Measurements from ENCODE around the gene CFTR.

Gene CFTR

GRCh38 chr7:117530390-117530789 lies 50.6 kb downstream of the CFTR start:
- DNase-seq (ENCODE audit: low read depth), result no peak
- H3K4me3 ChIP-seq (ENCODE audit: low read depth, low read length), result no peak overlapping the region
- TF ChIP-seq CTCF (IDR thresholded peaks at IDR 0.05; ENCODE audit: control insufficient read depth, extremely low read depth, insufficient read depth), result no peak

GRCh38 chr7:117531595-117532244 lies 51.9 kb downstream of the CFTR start:
- no peak for DNase-seq (ENCODE audit: low read depth)
- H3K4me3 ChIP-seq (ENCODE audit: low read depth, low read length), result no peak overlapping the region
- TF ChIP-seq CTCF (IDR thresholded peaks at IDR 0.05; ENCODE audit: control insufficient read depth, extremely low read depth, insufficient read depth), result no peak

- TF ChIP-seq CTCF (IDR thresholded peaks at IDR 0.05; ENCODE audit: control insufficient read depth, extremely low read depth, insufficient read depth), result no peak
Measured at GRCh38 chr7:117538053-117538452, 58.2 kb downstream of the CFTR start.

GRCh38 chr7:117544061-117544460 lies 64.2 kb downstream of the CFTR start:
- no peak for DNase-seq (ENCODE audit: low read depth)
- H3K4me3 ChIP-seq (ENCODE audit: low read depth, low read length), result no peak overlapping the region
- TF ChIP-seq CTCF (IDR thresholded peaks at IDR 0.05; ENCODE audit: control insufficient read depth, extremely low read depth, insufficient read depth), result no peak

More at GRCh38 chr7:117538053-117538452, 58.2 kb downstream of the CFTR start:
- no peak overlapping the region for H3K4me3 ChIP-seq (ENCODE audit: low read depth, low read length)
- no peak for DNase-seq (ENCODE audit: low read depth)

GRCh38 chr7:117548035-117548434 lies 68.2 kb downstream of the CFTR start:
- no peak overlapping the region for H3K4me3 ChIP-seq (ENCODE audit: low read depth, low read length)
- no peak for TF ChIP-seq CTCF (IDR thresholded peaks at IDR 0.05; ENCODE audit: control insufficient read depth, extremely low read depth, insufficient read depth)
- no peak for DNase-seq (ENCODE audit: low read depth)

- DNase-seq (ENCODE audit: low read depth), result no peak
- no peak for TF ChIP-seq CTCF (IDR thresholded peaks at IDR 0.05; ENCODE audit: control insufficient read depth, extremely low read depth, insufficient read depth)
- no peak overlapping the region for H3K4me3 ChIP-seq (ENCODE audit: low read depth, low read length)
Measured at GRCh38 chr7:117550625-117551024, 70.8 kb downstream of the CFTR start.

- no peak overlapping the region for H3K4me3 ChIP-seq (ENCODE audit: low read depth, low read length)
- DNase-seq (ENCODE audit: low read depth), result no peak
- no peak for TF ChIP-seq CTCF (IDR thresholded peaks at IDR 0.05; ENCODE audit: control insufficient read depth, extremely low read depth, insufficient read depth)
Measured at GRCh38 chr7:117552660-117553059, 72.8 kb downstream of the CFTR start.
